SK-MEL-5 (cell line): ENCODE data around the gene SLC17A3. TPM values are rescaled to one million over a fixed set of nuclear protein-coding genes. Genes with fewer than 3 reads are reported as not detected.
A peak's percentile ranks its signal among the peaks of the same experiment; 100 is the strongest.

ENCODE experiments used
- DNase-seq: peaks from one replicate; pipeline ENCODE4 v3.0.0-alpha.2; 2016; ENCODE audit warnings: low read depth, low spot score
- in situ Hi-C: cut with HindIII; loops from 2 replicates; pipeline ENCODE4 v1.10.0; 2016; ENCODE audit warnings: low sequenced_read_pairs, high pct_unique_total_duplicates, low pct_unique_long_range_greater_than_20kb
- total RNA-seq: library from RNA; depleted of rRNA; stranded (reverse); fragments of >200 nt; shearing (Covaris generic); gene quantifications from 2 replicates; pipeline ENCODE4 v1.2.3, GENCODE V29; 2014

Gene SLC17A3
- total RNA-seq, 1 experiment from 2014 or later = not detected

DNA sequence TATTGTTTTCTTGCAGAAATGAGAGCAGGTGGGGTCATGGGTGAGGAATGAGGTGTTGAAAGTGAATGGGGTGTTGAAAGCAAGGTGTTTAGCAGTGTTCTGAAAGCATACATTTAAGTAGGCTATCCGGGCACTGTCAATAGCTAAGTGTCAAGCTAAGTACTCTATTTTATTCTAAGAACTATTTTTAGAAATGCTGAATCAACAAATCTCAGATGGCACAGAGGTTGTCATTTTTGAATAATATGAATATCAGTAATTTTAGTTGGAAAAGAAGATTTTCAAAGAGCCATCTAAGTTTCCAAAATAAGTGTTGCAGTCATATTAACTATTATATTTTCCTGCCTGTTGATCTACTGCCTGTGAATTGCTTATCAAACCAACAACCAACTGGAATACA, 21.7 kb upstream of the SLC17A3 start:
- DNase-seq = no peak
- in situ Hi-C loops = no loop called here

DNA sequence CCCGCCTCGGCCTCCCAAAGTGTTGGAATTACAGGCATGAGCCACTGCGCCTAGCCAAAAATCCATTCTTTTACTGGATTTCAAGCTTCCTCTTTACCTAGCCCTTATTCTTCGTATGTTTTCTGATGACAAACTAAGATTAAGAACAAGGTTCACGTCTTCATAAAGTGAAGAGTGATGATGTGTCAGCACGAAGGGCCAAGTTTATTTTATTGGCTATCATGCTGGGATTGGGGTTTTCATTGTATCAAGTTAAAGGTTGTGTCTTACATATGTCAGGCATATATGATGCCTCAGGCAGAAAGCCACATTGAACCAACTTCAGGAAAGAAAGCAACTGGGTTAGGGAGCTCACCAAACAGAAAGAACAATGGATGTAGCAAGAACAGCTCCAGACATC, 19.7 kb upstream of the SLC17A3 start:
- no peak for DNase-seq
- in situ Hi-C loops = no loop called here

DNA sequence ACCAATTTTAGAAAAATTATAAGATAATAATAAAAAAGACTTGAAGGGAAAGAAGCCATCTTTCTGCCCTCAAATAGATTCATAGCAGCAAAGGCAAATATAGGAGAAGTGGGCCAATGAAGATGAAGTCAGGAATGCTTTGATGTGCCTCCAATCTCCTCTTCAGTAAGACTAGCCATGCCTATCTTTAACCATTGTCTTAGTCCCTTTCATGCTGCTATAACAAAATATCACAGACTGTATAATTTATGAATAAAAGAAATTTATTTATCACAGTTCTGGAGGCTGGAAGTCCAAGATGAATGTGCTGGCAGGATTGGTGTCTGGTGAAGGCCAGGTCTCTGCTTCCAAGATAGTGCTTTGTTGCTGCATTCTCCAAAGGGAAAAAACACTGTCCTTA, 18.8 kb upstream of the SLC17A3 start:
- in situ Hi-C loops = no loop called here
- DNase-seq = no peak

DNA sequence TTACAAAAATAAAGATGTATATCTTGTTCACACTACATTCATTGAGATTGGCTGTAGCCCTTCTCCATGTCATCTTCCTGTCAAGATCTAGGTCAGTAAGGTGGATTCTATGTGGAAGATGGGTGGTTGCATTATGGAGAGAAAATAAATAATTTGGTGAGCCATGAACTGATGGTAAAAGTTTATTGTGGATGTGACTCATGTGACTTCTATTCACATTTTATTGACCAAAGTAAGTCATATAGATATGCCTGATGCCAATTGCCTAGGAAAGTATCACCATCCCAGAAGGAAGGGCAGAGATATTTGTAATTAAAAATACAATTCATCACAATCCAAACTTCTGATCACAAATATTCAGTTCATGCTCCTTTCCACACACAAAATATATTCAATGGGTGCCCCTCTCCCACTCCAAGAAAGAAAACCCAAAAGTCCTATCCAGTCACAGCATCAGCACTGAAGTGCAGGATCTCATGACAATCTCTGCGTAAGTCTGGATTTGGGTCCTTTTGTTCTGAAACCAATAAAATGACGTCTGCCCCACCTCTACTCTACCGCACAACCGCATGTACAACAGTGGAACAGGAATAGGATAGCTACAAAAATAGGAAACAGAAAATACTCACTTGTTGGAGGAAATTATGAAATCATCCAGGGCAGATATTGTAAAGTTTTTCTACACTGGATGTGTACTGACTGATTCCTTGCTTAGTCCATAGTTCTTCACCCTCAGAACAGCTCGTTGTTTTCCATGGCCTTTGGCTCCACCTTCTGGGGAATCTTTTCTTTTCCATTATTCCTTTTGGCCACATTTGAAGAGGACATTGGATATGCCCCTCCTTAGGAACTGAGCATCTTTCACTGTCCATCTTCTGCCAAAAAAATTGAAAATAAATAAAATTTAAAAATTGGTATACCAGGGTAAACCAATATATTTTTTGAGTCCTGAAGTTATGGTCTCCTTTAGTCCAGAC, 16.1 kb upstream of the SLC17A3 start:
- peak; percentile 86 for DNase-seq
- in situ Hi-C loops = no loop called here

DNA sequence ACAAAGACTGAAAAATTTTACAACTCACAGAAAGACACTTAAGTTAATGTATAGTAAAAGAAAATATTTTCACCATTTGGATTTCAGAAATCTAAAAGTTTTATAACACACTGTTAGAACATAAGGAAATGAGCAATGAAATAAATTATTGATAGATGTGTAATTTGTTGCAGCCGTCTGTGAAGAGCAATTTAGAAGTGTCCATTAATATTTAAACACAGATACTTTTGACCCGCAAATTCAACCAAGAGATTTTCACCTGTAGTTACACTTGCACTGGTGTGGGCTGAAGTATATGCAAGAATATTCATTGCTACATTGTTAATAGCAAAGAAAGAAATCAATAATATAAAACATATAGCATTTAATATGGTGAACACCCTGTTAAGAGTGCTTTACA, 14.6 kb upstream of the SLC17A3 start:
- in situ Hi-C loops = no loop called here
- DNase-seq = no peak

DNA sequence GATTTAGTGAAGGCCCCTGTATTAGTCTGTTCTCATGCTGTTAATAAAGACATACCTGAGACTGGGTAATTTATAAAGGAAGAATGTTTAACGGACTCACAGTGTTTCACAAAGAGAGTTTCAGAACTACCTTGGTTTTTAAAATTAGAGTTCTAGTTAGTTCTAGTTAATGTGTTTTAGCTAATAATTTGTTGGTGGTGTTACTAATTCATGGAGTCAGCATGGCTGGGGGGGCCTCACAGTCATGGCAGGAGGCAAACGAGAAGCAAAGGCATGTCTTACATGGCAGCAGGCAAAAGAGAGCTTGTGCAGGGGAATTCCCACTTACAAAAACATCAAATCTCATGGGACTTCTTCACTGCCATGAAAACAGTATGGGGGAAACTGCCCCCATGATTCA, 12.0 kb upstream of the SLC17A3 start:
- in situ Hi-C loops = no loop called here
- DNase-seq = no peak

DNA sequence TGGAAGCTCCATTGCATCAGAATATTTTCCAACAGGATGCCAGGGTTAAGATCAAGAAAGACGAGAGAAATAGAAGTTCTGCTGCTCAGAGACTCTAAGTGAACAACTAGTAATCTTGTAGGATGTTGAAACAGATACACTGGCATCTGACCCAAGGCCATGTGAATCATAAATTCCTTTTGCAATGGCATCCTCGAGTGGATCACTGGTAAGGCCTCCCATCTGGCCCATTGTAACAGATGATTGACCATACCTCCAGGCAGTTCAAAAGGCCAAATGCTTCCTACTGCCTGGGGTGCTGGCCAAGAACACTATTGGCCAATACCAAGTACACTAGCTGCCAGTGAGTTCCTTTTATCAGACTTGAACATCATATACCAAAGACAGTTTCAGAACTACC, 9.9 kb upstream of the SLC17A3 start:
- DNase-seq = no peak
- in situ Hi-C loops = no loop called here

DNA sequence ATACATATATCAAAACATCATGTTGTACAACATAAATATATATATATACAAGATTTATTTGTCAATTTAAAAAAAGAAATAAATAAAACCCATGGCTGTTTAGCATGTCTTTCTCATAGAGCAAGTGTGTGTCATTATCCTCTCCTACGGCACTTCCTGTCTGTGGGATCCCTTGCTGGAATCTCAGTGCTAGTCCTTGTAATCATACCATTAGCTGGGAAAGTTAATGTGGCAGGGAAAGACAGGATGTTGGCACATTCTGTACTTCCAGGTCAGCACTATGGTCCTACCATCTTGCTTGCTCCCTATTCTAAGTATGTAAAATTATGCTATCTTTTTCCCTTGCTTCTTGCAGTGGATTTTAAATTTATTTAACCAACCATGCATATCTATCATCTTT, 9.5 kb upstream of the SLC17A3 start:
- in situ Hi-C loops = no loop called here
- no peak for DNase-seq

DNA sequence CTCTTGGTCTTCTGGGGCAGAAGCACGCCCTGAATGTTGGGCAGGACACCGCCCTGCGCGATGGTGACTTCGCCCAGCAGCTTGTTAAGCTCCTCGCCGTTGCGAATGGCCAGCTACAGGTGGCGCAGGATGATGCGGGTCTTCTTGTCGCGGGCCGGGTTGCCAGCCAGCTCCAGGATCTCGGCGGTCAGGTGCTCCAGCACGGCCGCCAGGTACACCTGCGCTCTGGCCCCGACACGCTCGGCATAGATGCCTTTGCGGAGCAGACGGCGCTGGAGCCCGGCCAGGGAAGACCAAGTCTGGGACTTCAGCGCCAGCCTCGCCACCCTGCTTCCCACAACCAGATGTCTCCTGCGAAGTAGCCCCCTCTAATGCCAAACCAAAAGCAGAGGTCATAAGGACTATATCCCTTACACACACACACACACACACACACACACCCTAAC, 8.0 kb upstream of the SLC17A3 start:
- no peak for DNase-seq
- in situ Hi-C loops = no loop called here

DNA sequence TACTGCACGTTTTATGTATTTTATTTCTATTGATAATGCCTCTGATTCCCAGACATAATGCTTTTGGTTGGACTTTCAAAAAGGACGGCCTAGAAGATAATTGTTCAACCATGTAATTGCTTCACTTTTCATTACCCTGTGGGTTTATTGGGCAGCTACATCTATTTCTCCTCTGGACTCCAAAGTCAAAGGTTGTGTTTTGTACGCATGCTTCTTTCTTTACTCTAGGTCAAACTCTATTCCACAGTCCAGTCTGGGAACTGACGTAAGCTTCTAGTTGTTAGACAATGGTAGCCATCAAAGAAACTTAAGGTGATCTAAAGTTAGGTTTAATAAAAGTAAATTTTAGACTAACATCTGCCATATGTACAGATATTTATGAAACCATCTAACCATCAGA, 6.6 kb upstream of the SLC17A3 start:
- DNase-seq = no peak
- in situ Hi-C loops = no loop called here

DNA sequence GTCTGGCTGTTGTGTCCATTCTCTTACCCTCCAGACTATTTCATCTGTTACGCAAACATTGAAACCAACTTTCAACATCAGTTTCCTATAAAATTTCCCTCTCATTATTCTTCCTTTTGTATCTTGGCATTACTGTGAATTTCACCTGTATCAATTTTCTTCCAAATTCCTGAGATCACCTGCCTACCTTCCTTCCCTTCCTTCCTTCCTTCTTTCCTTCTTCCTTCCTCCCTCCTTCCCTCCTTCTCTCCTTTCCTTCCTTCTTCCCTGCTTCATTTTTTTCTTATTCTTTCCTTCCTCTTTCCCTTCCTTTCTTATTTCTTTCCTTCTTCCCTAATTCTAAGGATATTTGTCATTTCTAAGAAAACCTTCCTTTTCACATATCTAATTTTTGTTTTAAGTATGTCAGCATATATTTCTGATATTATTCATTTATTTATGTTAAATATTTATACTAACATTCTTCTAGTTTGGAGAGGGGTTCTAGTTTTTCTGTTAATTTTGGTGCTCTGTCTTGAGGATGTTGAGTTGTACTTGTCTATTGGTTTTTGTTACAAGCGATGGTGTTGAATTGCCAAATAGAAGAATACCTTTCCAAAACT, 4.8 kb upstream of the SLC17A3 start:
- in situ Hi-C loops = no loop called here
- no peak for DNase-seq

DNA sequence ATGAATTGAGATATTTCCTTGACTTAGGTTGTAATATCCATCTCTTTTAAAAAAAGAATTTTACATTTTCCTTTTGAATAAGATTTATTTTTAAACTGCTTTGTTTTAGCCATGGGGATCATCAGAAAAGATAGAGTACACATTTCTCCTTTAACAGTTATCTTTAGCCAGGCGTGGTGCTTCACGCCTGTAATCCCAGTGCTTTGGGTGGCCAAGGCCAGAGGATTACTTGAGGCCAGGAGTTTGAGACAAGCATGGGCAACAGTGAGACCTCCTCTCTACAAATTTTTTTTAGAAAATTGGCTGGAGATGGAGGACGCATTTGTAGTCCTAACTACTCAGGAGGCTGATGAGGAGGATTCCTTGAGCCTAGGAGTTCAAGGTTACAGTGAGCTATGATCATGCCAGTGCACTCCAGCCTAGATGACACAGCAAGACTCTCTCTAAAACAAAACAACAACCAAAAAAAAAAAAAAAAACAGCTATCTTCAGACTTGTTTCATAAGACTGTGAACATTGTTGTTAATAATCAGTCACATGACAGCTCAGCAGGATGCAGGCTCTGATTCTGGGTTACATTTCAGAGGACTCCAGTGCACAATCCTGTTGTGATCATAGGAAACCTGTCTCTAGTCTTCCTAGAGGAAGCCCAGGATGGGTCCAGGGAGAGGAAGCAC, 2.0 kb upstream of the SLC17A3 start:
- DNase-seq = no peak
- in situ Hi-C loops = no loop called here

DNA sequence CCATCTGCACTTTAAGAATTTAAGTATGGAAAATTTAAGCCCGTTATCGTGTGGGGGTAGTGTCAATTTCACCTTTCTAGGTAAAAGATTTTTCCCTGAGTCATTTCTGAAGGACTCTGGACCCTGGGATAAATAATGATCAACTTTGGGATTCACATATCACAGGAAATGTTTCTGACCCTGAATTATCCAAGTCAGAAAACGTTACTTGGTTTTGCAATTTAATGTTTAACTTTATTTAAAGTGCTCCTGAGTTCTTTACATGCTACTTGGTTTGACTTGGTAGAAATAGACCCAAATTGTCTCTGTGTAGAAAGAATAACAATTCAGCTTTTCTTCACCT, 1.5 kb upstream of the SLC17A3 start:
- DNase-seq = no peak
- in situ Hi-C loops = no loop called here

DNA sequence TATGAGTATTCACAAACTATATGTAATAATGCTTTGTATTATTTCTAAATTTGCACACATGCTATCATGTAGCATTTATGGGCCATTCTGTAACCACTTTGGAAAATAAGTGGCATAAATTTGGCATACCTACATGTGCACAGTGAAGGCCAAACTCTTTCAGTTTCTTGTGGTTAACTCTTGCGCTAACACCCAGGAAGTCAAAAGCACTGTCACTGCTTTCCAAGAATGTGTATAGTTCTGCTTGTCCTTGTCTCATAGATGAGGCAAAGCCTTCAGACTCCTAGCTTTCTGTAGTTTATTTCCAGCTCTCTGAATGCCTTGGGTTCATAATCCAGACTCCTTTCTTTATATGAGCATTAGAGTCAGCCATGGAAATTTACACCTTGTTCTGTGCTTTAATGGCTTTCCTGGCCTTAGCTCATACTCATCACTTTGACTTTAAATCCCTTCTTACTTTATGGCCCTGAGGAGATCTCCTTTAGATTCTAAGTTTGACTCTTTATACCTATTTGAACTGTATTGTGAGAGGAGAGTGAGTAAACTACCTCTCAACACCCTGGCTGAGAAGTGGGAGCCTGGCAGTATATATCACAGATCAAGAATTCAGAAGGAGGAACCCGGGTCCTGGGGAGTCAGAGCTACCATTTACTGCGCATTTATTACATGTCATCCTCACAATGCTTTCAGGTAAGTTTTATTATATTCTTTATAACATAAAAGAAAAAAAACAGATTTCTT, 949 bp upstream of the SLC17A3 start:
- in situ Hi-C loops = no loop called here
- DNase-seq = no peak

DNA sequence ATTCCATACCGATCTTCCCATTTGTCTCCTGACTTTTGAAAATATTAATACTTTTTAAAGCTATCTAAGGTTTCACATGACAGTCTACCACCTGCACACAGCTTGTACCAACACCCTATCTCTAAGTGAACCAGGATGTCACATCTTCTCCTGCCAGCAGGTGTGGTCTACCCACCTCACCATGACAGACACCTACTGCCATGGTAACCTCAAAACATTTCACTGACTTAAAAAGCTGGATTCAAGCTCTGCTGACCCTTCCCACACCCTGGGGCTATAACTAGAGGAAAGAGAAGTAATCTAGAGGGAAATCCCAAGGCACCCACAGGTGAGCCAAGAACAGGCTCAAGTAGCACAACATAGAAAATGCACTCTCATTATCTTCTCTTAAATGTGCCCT, 1.2 kb downstream of the SLC17A3 start:
- in situ Hi-C loops = no loop called here
- DNase-seq = no peak

DNA sequence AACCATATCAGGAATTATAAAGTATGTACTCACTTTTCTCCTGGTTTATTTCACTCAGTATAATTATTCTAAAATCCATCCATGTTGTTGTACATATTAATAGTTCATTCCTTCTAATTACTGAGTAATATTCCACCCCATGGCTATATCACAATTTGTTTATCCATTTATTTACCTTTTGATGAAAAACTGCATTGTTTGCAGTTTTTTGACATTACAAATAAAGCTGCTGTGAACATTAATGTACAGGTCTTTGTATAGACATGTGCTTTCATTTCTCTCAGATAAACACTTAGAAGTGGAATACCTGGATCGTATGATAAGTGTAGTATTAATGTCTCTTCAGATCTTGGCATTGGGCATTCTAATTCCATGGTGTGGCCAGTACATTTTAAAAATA, 4.2 kb downstream of the SLC17A3 start:
- in situ Hi-C loops = no loop called here
- DNase-seq = no peak

DNA sequence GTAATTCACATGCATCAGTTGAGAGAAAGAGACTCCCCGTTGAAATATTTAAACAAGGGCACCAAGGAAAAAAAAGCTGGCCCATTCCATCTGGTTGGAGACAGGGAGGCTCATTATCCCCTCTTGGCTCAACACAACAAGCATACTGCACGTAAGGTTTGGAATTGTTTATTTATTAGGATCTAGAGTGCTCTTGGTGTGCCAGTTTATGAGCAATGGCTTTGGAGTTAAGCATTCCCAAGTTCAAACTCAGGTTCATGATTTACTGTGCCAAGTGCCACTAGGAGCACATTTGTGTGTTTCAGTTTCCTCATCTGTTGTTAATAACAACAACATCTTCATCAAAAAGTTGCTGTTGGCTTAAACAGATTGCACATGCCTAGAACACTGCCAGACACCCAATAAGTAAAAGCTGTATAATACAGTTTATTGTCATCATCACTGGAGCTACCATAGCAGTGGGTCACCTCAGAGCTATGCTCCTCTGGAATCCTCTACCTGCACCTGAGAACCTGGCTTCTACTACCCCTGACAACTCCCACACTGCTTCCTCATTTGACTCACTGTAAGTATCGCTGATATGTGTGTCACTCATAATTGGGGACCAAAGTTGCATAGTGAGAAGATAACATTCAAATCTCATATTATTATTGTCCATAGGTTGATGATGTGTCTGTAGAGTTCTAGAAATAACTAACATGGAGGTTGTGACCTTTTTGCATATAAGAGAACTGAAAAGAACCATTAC, 5.4 kb downstream of the SLC17A3 start:
- DNase-seq = no peak
- in situ Hi-C loops = no loop called here
